ENCODE results near the gene SETDB1.

SETDB1 gene

DNA sequence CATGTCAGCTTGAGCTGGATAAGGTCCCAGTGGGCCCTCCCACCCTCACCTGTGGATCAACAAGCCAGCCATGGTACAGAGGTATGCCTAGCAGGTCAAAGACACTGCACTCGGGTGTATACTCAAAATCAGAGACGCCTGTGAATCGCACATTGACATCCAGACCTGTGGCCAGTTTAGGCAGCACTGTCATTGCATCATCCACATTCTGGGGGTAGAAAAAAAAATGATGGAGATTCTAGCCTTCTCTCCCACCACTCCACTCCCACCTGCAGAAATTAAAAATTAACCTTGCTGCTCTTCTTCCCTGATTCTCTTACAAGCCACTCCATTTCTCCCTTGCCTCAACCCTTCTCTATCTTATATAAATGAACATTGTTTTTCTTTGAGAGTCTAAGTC lies 74.2 kb downstream of the SETDB1 start:
- in situ Hi-C loops (cut with MboI; ENCODE audit: low sequenced_read_pairs) = no loop called here

DNA sequence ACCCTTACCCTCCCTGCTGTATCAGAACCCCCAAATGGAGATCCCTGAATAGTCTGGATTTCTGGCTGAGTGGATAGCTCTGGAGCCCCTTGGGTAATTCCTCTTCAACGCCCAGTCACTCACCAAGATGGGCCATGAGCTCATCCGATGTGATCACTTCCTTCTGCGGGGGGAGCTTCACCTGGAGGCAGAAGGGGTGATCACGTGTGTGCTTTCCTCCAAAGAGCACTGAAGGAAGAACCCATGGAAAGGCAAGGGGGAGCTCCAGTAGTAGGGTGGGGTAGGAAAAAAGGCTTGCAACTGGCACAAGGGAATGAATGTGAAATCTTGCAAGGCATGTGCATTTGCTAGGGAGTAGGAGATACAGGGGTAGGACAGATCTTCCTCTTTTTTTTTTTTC lies 75.4 kb downstream of the SETDB1 start:
- in situ Hi-C loops (cut with MboI; ENCODE audit: low sequenced_read_pairs) = no loop called here

DNA sequence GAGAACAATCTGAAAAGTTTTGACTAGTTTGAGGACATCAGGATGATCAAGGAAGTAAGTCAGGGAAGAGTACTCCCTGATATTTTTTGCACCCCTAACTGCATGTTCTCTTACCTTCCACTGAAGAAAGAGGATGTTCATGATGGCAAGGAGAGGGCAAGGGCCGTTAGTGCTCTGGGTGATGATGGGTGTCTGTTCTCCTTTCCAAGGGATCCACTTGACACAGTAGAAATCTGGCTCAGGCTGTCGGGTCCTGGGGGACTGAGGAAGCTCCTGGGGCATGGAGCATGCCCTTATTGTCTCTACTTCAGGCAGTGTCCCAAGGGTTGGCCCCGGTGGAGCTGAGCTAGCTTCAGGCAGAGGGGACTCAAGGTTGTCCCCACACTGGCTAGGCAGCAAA lies 75.9 kb downstream of the SETDB1 start:
- in situ Hi-C loops (cut with MboI; ENCODE audit: low sequenced_read_pairs) = no loop called here

DNA sequence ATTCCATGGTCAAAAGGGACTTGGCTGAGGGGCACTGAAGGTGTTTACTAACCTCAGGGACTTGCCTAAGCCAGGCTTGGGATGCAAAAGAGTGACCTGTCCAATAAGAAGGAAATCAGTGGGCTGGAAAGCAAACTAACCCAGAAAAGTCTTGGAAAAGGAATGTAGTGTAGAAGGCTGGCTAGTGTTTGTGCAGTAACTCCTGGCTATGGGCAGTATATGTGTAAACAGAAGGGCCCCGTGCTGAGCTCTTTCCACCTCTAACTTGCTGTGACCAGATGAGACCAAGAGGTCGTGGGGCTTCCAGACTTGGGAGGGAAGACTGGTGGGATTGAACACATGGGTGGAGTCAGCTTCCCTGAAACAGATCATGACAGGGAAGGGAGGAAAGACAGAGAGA lies 76.4 kb downstream of the SETDB1 start:
- in situ Hi-C loops (cut with MboI; ENCODE audit: low sequenced_read_pairs) = no loop called here

DNA sequence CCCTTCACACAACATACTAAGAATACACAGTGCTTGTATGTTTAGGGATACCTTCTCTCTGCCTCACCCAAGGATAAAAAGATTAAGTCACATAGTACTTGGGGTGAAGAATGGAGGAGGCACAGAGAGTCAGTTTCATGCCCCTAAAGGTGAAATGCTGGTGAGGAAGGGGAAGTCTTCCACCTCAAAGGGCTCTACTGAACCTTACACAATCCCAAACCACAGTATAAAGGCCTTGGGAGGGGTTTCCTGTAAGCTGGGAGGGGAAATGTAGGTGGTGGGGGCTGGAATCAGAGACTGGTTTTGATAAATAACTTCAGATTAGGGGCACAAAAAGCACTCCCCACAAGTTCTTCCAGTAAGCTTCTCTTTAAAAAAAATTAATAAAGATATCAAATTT lies 77.0 kb downstream of the SETDB1 start:
- in situ Hi-C loops (cut with MboI; ENCODE audit: low sequenced_read_pairs) = no loop called here

DNA sequence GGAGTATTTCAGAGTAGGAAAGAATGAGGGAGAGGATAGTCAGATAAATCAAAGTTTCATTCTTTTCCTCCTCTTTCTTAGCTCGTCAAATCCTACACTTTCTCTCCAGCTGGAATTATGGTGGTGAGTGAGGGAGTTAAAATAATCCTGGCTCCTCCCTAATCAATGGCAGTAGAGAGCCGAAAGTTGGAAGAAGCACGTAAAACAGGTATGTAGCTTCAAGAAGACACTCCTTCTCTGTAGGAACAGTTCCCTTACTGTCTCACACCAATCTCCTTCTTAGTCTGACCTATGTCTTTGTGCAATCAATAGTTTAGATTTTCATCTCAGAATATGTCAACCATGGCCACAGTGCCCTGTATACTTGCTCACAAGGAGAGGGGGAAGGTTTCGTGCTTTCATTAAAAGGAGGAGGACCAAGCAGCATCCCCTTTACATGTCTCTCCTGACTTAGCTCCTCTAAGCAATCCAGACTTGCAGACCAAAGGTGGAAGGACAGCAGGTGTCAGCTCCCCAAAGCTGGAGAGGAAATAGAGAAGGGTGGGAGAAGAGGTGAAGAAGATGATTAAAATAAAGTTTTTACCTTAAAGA lies 79.7 kb downstream of the SETDB1 start:
- in situ Hi-C loops (cut with MboI; ENCODE audit: low sequenced_read_pairs) = no loop called here

DNA sequence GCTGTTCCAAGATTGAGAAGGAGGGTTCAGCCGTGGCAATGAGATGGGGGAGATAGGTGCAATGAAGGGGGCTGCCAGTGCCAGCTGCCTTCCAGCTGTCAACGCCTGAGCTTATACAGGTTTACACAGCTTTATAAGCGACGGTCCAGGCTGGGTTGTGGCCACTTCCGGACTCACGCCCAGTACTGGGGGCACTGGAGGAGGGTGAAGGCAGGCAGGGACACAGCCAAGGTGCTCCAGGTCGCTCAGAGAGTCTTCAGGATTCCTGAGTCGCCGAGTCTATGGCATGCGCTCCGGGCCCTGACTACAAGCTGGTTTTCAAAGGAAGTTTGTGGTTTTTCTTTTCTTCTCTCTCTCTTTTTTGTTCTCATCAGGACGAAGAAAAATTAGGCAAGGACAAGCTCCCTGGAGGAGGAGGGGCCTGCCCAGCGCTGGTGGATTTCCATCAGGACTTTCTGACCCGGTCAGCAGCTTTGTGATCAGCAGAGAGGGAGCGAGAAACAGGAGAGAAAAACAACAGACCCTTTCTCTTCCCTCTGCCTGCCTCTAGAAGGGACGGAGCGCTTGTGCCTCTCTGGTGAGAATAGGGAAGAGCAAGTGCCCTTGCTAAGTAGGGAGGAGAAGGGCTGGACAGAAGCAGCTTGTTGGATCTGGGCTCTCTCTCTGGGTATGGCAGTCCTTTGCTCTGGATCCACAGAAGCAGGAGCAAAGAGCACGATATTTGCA lies 80.3 kb downstream of the SETDB1 start, which contains the start of gene MINDY1:
TSS of gene MINDY1 (minus strand) at position 576 of the 726 bp plus-strand sequence. CDS start 4,285 bp downstream, outside the sequence.
- in situ Hi-C loops (cut with MboI; ENCODE audit: low sequenced_read_pairs) = no loop called here

DNA sequence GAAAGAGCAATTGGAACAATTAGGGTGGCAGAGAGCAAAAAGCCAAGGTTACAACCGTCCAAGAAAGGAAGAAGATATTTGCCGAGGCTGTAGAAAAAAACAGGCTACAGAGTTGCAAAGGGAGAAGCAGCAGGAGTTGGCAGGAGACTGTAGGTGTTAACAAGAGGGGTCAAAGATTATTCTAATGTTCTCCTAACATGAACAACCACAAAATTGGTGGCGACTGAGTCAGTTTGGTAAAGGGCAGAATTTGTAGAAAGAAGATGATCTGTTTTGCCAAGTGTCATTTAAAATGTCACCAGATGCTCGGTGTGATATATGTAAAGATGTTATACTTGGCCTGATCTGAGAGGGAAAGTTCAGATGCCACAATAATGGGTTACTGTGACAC lies 81.7 kb downstream of the SETDB1 start:
- in situ Hi-C loops (cut with MboI; ENCODE audit: low sequenced_read_pairs) = no loop called here

DNA sequence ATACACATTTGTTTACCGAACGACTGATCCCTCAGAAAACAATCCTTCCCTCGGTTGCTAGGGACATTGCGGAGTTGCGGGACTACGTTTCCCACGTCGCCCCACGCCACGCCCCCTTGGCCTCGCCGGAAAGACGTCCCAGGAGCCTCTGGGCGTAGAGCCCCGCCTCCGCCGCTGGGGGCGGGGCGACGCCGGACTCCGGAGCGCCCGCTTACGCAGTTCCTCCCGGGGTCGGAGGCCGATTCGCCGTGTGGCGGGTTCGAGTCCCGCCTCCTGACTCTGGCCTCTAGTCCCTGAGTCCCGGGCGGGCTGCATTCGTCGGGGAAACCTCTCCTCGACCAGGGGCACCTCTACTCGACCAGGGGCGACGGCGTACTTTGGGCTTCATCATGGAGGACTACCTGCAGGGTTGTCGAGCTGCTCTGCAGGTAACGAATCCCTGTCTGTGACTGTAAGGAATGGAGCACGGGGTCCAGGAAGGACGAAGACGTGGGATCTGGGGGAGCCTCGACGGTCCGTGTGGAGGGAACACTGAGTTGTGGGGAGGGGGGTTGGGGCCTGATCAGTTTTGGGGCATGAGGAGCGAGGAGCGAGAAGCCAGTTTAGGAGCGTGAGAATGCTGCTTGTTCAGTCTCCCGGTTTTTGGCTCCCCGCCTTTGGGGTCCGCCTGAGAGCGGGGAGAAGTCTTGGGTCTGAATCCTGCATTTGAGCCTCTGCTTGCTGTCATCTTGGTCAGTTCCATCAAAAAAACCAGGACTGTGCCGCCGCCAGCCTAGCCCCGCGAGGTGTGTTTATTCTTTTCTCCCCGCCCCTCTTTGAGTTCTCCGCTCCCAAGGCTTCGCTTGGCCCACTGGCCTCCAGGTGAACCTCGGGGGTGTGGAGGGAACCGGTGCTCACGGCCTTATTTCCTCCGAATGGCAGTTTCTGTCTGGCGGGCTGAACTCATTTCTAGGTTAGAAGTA lies 82.4 kb downstream of the SETDB1 start, which contains the start of gene PRUNE1:
TSS of gene PRUNE1 (plus strand) at position 206 of the 962 bp plus-strand sequence. CDS start at position 390, 184 bp downstream.
- in situ Hi-C loops (cut with MboI; ENCODE audit: low sequenced_read_pairs) = no loop called here

DNA sequence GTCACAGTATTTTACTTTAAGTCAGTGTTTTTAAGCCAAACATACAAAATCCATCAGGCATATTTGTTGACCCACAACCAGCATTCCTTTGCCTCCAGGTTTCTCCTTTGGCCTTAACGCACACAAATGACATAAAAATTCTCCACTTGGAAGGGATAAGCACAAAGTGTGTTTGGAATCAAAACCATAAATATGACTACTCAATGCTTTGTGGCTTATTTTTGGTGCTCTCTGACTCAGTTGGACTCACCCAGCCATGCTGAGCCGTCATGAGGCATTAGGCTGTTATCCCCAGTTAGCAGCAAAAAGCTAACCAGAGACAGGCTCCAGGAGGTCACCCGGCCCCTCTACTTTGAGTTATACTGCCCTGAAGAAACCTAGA lies 83.0 kb downstream of the SETDB1 start:
- in situ Hi-C loops (cut with MboI; ENCODE audit: low sequenced_read_pairs) = no loop called here

DNA sequence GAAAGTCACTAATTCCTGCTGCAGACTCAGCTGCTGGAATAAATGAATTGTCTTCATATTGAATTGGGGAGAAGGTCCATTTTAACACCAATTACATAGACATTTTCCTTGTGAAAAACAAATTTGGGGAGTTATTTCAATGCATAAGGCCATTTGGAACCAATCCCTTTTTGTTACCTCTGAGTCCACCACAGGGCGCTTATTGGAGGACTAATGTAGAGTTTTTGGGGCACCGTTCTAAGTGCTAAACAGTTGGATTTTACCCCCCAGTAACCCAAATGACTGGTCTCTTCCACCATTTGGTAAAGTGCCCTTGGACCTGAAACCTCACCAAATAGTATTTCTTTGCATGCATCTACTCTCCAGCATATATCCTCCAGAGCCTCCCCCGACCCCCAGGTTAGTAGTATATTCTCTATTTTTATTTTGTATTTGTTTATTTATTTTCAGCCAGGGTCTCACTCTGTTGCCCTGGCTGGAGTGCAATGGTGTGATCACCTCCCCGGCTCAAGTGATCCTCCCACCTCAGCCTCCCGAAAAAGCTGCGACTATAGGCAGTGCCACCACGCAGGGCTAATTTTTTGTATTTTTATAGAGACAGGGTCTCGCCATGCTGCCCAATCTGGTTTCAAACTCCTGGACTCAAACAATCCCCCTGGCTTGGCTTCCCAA lies 83.6 kb downstream of the SETDB1 start:
- in situ Hi-C loops (cut with MboI; ENCODE audit: low sequenced_read_pairs) = no loop called here

DNA sequence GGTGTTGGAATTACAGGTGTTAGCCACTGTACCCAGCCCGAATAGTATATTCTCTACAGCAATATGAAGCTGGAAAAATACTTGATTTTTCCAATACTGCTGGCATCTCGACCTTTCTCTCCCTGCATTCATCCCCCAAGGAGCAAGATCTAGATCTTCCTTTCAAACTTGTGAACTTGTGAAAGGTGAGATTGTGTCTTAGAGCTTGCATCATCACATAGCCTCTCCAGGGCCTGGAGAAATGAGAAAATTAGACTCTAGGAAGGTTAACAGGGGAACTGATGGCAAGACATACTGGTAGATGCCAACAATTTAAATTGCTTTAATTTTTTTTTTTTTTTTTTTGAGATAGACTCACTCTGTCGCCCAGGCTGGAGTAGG lies 84.2 kb downstream of the SETDB1 start:
- in situ Hi-C loops (cut with MboI; ENCODE audit: low sequenced_read_pairs) = no loop called here

DNA sequence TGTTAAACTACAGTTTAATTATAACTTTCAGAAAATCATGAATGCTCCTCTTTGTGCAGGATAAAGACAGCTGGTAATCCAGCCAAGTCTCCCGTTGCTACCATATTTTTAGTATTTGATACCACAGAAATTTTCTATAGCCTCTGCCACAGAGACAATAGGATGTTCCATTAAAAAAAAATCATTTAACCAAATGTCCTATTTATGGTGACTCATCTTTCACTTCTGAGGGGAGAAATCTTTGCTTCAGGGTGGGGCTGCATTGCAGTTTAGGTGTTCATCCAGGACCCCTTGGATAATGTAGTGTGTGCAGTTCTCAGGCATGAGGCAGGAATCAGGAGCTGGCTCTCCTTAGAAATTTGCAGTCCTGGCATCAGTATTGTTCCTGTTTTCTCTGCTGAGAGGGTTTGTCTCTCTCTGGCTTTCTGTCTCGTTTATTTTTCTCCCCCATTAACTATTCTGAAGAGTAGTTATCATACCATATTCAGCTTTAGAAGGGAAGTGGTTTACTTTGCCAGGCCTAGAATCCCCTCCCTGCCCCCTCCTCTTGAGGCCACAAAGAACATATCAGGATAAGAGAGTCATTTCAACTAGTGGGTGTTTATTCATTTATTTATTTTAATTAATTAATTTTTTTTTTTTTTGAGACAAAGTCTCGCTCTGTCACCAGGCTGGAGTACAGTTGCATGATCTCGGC lies 85.1 kb downstream of the SETDB1 start:
- in situ Hi-C loops (cut with MboI; ENCODE audit: low sequenced_read_pairs) = no loop called here

DNA sequence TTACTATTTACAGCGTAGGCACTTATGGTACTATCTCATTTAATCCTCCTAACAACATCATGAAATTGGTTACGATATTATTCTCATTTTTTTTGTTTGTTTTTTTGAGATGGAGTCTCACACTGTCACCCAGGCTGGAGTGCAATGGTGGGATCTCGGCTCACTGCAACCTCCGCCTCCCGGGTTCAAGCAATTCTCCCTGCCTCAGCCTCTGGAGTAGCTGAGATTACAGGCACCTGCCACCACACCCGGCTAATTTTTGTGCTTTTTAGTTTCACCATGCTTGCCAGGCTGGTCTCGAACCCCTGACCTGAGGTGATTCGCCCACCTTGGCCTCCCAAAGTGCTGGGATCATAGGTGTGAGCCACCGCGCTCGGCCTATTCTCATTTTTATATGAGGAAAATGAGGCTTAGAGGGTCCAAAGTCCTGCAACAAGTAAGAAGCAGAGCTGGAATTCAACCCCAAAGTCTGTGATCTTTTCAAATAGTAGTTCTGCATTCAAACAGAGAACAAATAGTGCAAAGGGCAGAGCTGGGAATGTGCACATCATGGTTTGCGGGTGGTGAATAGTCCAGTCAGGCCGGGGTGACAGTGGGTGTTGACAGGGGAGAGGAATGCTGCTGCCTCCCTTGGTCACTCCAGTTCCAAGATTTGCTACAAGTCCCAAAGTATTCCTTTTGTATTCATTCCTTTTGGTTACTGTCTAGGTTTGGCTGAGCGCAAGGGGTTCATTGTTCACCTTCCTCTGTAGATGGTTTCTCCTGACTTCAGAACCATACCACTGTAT lies 86.7 kb downstream of the SETDB1 start:
- in situ Hi-C loops (cut with MboI; ENCODE audit: low sequenced_read_pairs) = no loop called here

DNA sequence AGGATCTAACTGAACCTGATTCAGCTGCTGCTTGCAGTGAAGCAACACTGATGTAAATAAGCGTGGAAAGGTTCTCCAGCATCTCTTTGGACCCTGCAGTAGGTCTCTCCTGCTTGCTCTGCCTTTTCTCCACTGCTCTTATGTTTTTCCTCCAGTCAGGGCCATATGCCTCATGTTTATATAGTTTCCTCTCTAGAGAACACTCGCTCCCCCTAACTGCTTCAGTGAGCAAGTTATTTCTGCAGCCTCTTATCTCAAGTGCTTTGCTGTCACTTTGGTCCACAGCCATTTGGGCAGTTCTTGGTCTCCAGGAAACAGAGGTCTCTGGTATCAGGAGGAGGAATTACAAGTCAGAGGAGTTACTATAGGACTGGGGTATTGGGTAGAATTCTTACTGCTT lies 87.4 kb downstream of the SETDB1 start:
- in situ Hi-C loops (cut with MboI; ENCODE audit: low sequenced_read_pairs) = no loop called here
